Mucosa of rectum (tissue), 2 donors: ENCODE measurements around the gene CROCC2.
A peak's percentile ranks its signal among the peaks of the same experiment; 100 is the strongest.

Experiments used
- H3K27ac ChIP-seq, 2 donors: one replicate each; pipeline ENCODE4 v1.7.0; 2013; ENCODE audit warnings: inconsistent platforms in 2 of 2, low read depth in 2 of 2, low read length in 2 of 2
- H3K27me3 ChIP-seq, 2 donors: one replicate each; pipeline ENCODE4 v1.7.0; 2013; ENCODE audit warnings: low read length in 2 of 2; ENCODE audit not compliant: control insufficient read depth in 2 of 2, insufficient read depth in 2 of 2
- H3K36me3 ChIP-seq, 2 donors: one replicate each; pipeline ENCODE4 v1.7.0; 2013; ENCODE audit warnings: low read length in 2 of 2; ENCODE audit not compliant: control insufficient read depth in 2 of 2, insufficient read depth in 2 of 2
- H3K4me1 ChIP-seq, 2 donors: one replicate each; pipeline ENCODE4 v1.7.0; 2013; ENCODE audit warnings: low read length in 2 of 2, mild to moderate bottlenecking in 1 of 2; ENCODE audit not compliant: control insufficient read depth in 2 of 2, insufficient read depth in 2 of 2
- H3K4me3 ChIP-seq, 2 donors: one replicate each; pipeline ENCODE4 v1.7.0; 2013; ENCODE audit warnings: low read length in 2 of 2
- H3K9ac ChIP-seq, 2 donors: one replicate each; pipeline ENCODE4 v1.7.0; 2013; ENCODE audit warnings: low read length in 2 of 2, low read depth in 1 of 2, mild to moderate bottlenecking in 1 of 2
- H3K9me3 ChIP-seq, 2 donors: one replicate each; pipeline ENCODE4 v1.7.0; 2013; ENCODE audit warnings: low read length in 2 of 2; ENCODE audit not compliant: control insufficient read depth in 2 of 2
- donor health status: healthy.
- donor health status: Normal muscosa, but diverticular disease.

The CROCC2 gene

GRCh38 chr2:241036964-241037421 lies 130.9 kb downstream of the CROCC2 start:
- H3K4me1 ChIP-seq, result peaks cover 0 to 3% of the 10 kb centered on the region in 2 donors
- H3K36me3 ChIP-seq, result peaks cover 0 to 4% of the 10 kb centered on the region in 2 donors
- H3K4me3 ChIP-seq, result peak overlapping the region; percentile 54 to 65
- no peak overlapping the region for H3K27ac ChIP-seq
- peaks cover 2 to 3% of the 10 kb centered on the region in 2 donors for H3K27me3 ChIP-seq
- H3K9ac ChIP-seq, result peak overlapping the region; percentile 1 to 36
- no peaks in the 10 kb centered on the region for H3K9me3 ChIP-seq

- H3K27me3 ChIP-seq, result peaks cover 2 to 3% of the 10 kb centered on the region in 2 donors
- H3K36me3 ChIP-seq, result peaks cover 0 to 4% of the 10 kb centered on the region in 2 donors
- H3K9ac ChIP-seq, result peak overlapping the region in 1 of 2 donors; percentile 1
- no peaks in the 10 kb centered on the region for H3K9me3 ChIP-seq
- H3K27ac ChIP-seq, result no peak overlapping the region
- peaks cover 0 to 3% of the 10 kb centered on the region in 2 donors for H3K4me1 ChIP-seq
- peak overlapping the region in 1 of 2 donors; percentile 65 for H3K4me3 ChIP-seq
Observed at GRCh38 chr2:241037498-241037897, 131.4 kb downstream of the CROCC2 start.

GRCh38 chr2:241038374-241039180 lies 132.4 kb downstream of the CROCC2 start:
- H3K9me3 ChIP-seq, result no peaks in the 10 kb centered on the region
- peaks cover 0 to 4% of the 10 kb centered on the region in 2 donors for H3K36me3 ChIP-seq
- peaks cover 0 to 3% of the 10 kb centered on the region in 2 donors for H3K4me1 ChIP-seq
- no peak overlapping the region for H3K27ac ChIP-seq
- H3K27me3 ChIP-seq, result peaks cover 2 to 3% of the 10 kb centered on the region in 2 donors
- H3K4me3 ChIP-seq, result no peak overlapping the region
- H3K9ac ChIP-seq, result no peak overlapping the region

GRCh38 chr2:241039416-241039815 lies 133.3 kb downstream of the CROCC2 start:
- H3K4me3 ChIP-seq, result no peak overlapping the region
- H3K4me1 ChIP-seq, result peaks cover 0 to 3% of the 10 kb centered on the region in 2 donors
- H3K27ac ChIP-seq, result no peak overlapping the region
- no peaks in the 10 kb centered on the region for H3K9me3 ChIP-seq
- H3K36me3 ChIP-seq, result no peaks in the 10 kb centered on the region
- no peak overlapping the region for H3K9ac ChIP-seq
- peaks cover 2 to 3% of the 10 kb centered on the region in 2 donors for H3K27me3 ChIP-seq

GRCh38 chr2:241040081-241040803 lies 134.1 kb downstream of the CROCC2 start:
- Histone ChIP-seq H3K9ac (no peak overlapping the region), H3K27me3 (peaks cover 2 to 3% of the 10 kb centered on the region in 2 donors), H3K4me3 (no peak overlapping the region), H3K36me3 (no peaks in the 10 kb centered on the region), H3K4me1 (peaks cover 0 to 3% of the 10 kb centered on the region in 2 donors), H3K27ac (no peak overlapping the region), H3K9me3 (no peaks in the 10 kb centered on the region)

- no peaks in the 10 kb centered on the region for H3K36me3 ChIP-seq
- H3K4me3 ChIP-seq, result no peak overlapping the region
- peaks cover 2 to 3% of the 10 kb centered on the region in 2 donors for H3K27me3 ChIP-seq
- peak overlapping the region in 1 of 2 donors; percentile 0 for H3K27ac ChIP-seq
- H3K9ac ChIP-seq, result no peak overlapping the region
- peaks cover 0 to 3% of the 10 kb centered on the region in 2 donors for H3K4me1 ChIP-seq
- H3K9me3 ChIP-seq, result no peaks in the 10 kb centered on the region
Observed at GRCh38 chr2:241041589-241042158, 135.5 kb downstream of the CROCC2 start.
